ENCODE measurements around the gene NTRK3. TPM values are rescaled to one million over a fixed set of nuclear protein-coding genes. Genes with fewer than 3 reads are reported as not detected.

Gene NTRK3
- total and polyA plus RNA-seq, 2 of the 8 experiments (the other 6 are each of a cell fraction or from before 2014, with no cell fraction given) = 4.5 to 6.8 TPM

DNA sequence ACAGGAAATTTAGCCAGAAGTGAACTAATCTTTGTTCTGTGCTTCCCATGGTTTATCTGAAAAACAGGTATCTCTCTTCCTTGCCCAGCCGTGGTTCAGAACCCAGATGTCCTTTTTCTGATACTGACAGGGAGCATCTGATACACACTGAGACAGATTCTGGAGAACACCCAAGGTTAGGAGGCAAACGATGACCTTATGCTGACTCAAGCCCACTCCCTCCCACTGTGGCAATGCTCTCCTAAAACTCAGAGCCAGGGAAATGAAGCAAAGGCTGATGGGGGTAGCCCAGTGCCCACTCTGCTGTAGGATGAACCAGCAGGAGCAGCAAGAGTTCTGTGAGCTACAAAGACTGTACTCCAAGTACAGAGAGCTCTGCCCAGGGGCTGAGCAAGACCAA lies 225.1 kb downstream of the NTRK3 start:
- H4K8ac ChIP-seq (ENCODE audit: extremely low read depth, insufficient read depth, low read length) = no peak overlapping the region
- no peak overlapping the region for H3K18ac ChIP-seq (ENCODE audit: extremely low read depth, low read length)
- no peak overlapping the region for H2BK12ac ChIP-seq (ENCODE audit: low read depth, low read length)
- no peak overlapping the region for H4K91ac ChIP-seq (replicated peaks; ENCODE audit: insufficient read length, low read length)
- no peak overlapping the region for H2AFZ ChIP-seq (ENCODE audit: low read length)
- ChIA-PET CTCF (ENCODE audit: partially characterized antibody) (interaction anchor here (0.6 to 1.2 kb wide), 2 partner anchors 11 to 20 kb away, joined by 3 read pairs; no protein-coding TSS in a partner anchor), POLR2A (ENCODE audit: partially characterized antibody) (interaction anchor here (0.8 kb wide), 1 partner anchor 19 kb away, joined by 3 read pairs; no protein-coding TSS in a partner anchor)
- no peak overlapping the region for H3K56ac ChIP-seq (replicated peaks; ENCODE audit: insufficient read length, low read depth, low read length)
- no peak overlapping the region for H3K14ac ChIP-seq (ENCODE audit: insufficient read length)
- no peaks in the 10 kb centered on the region for H3K27me3 ChIP-seq (replicated peaks in 1 of 4; ENCODE audit: control insufficient read depth in 3 of 4, extremely low read depth in 1 of 4, insufficient read depth in 3 of 4, low read length in 3 of 4)
- H3K4me3 ChIP-seq (ENCODE audit: extremely low read depth in 1 of 4, insufficient read depth in 2 of 4, low read depth in 3 of 4, low read length in 4 of 4) = no peak overlapping the region
- H3K4ac ChIP-seq (replicated peaks; ENCODE audit: insufficient read length, low read depth, low read length) = no peak overlapping the region
- no peak for FAIRE-seq
- no peak overlapping the region for H4K5ac ChIP-seq (ENCODE audit: insufficient read length, low read depth, low read length)
- no peaks in the 10 kb centered on the region for H3K9me3 ChIP-seq (ENCODE audit: insufficient read depth in 2 of 2, low read depth in 1 of 2, low read length in 1 of 2)
- no peak overlapping the region for H3K27ac ChIP-seq (ENCODE audit: low read depth, low read length)
- H2BK20ac ChIP-seq (ENCODE audit: low read length) = no peak overlapping the region
- H4K20me1 ChIP-seq (replicated peaks in 1 of 2; ENCODE audit: control insufficient read depth in 1 of 2, insufficient read depth in 2 of 2, low read length in 2 of 2) = no peaks in the 10 kb centered on the region
- H3K79me2 ChIP-seq (ENCODE audit: control insufficient read depth in 1 of 2, insufficient read depth in 2 of 2, low read length in 2 of 2) = no peaks in the 10 kb centered on the region
- no peak overlapping the region for H2BK15ac ChIP-seq (ENCODE audit: low read length)
- H3K36me3 ChIP-seq (ENCODE audit: control insufficient read depth in 2 of 4, insufficient read depth in 4 of 4, low read length in 3 of 4) = no peaks in the 10 kb centered on the region
- no peak overlapping the region for H3K9ac ChIP-seq (replicated peaks in 1 of 4; ENCODE audit: extremely low read depth in 1 of 4, low read depth in 3 of 4, low read length in 3 of 4)
- peaks cover 4 to 12% (median 7%) of the 10 kb centered on the region in 4 experiments; a peak in 6 of 7 replicates for H3K4me1 ChIP-seq (replicated peaks in 1 of 4; ENCODE audit: control insufficient read depth in 3 of 4, insufficient read depth in 4 of 4, low read length in 3 of 4)
- no peaks in the 10 kb centered on the region for H3K23me2 ChIP-seq (ENCODE audit: low read depth, low read length)
- no peak overlapping the region for H2BK120ac ChIP-seq (replicated peaks; ENCODE audit: low read depth, low read length)
- H2AK5ac ChIP-seq (ENCODE audit: low read depth, low read length) = no peak overlapping the region
- DNase-seq (ENCODE audit: low read depth in 1 of 2, low spot score in 2 of 2) = no peak
- no peak overlapping the region for H3K23ac ChIP-seq (ENCODE audit: insufficient read length)
- H2BK5ac ChIP-seq (ENCODE audit: low read depth, low read length) = no peak overlapping the region; the same call in 1 of the 2 replicates
- no peak overlapping the region for H3K4me2 ChIP-seq (ENCODE audit: insufficient read depth in 1 of 2, low read depth in 2 of 2, low read length in 2 of 2)
- WGBS, 2 experiments (ENCODE audit: extremely low coverage in 1 of 2, insufficient coverage in 1 of 2, insufficient read length in 1 of 2, insufficient replicate concordance in 2 of 2, low coverage in 1 of 2, low lambda C conversion rate in 2 of 2, missing lambda C conversion rate in 1 of 2) = 94% methylated on average over 2 of the region's 2 CpGs; no CpG with 5 or more reads in 1 of the 2 experiments
- no peaks in the 10 kb centered on the region for H3K79me1 ChIP-seq (ENCODE audit: low read depth, low read length)
- TF ChIP-seq, protein P1, sequence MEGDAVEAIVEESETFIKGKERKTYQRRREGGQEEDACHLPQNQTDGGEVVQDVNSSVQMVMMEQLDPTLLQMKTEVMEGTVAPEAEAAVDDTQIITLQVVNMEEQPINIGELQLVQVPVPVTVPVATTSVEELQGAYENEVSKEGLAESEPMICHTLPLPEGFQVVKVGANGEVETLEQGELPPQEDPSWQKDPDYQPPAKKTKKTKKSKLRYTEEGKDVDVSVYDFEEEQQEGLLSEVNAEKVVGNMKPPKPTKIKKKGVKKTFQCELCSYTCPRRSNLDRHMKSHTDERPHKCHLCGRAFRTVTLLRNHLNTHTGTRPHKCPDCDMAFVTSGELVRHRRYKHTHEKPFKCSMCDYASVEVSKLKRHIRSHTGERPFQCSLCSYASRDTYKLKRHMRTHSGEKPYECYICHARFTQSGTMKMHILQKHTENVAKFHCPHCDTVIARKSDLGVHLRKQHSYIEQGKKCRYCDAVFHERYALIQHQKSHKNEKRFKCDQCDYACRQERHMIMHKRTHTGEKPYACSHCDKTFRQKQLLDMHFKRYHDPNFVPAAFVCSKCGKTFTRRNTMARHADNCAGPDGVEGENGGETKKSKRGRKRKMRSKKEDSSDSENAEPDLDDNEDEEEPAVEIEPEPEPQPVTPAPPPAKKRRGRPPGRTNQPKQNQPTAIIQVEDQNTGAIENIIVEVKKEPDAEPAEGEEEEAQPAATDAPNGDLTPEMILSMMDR (IDR thresholded peaks at IDR 0.05; ENCODE audit: control extremely low read depth in 1 of 3, insufficient read depth in 1 of 3, low read depth in 1 of 3, low read length in 3 of 3) = no peak
- no peak for TF ChIP-seq JUN (IDR thresholded peaks at IDR 0.05; ENCODE audit: low read depth, low read length)
- TF ChIP-seq TAF1 (IDR thresholded peaks at IDR 0.05; ENCODE audit: low read depth, low read length) = no peak
- TF ChIP-seq RNF2 (IDR thresholded peaks at IDR 0.05; ENCODE audit: borderline replicate concordance, low read depth, low read length, missing control alignments, poor library complexity, severe bottlenecking) = no peak
- TF ChIP-seq, protein P2, sequence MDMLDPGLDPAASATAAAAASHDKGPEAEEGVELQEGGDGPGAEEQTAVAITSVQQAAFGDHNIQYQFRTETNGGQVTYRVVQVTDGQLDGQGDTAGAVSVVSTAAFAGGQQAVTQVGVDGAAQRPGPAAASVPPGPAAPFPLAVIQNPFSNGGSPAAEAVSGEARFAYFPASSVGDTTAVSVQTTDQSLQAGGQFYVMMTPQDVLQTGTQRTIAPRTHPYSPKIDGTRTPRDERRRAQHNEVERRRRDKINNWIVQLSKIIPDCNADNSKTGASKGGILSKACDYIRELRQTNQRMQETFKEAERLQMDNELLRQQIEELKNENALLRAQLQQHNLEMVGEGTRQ (IDR thresholded peaks at IDR 0.05; ENCODE audit: low read length) = no peak
- TF ChIP-seq SP4 (IDR thresholded peaks at IDR 0.05; ENCODE audit: low read length) = no peak
- no peak for TF ChIP-seq KDM4A (IDR thresholded peaks at IDR 0.05; ENCODE audit: low read depth, low read length, severe bottlenecking)
- TF ChIP-seq NRF1 (IDR thresholded peaks at IDR 0.05; ENCODE audit: low read depth, low read length) = no peak
